Fibroblast of lung (primary cell): ENCODE measurements around the gene PLK3. TPM values are rescaled to one million over a fixed set of nuclear protein-coding genes. Genes with fewer than 3 reads are reported as not detected.
"Not testable (repeated sequence)": the region's sequence is repeated elsewhere in the genome, so short reads cannot be mapped to it uniquely, and the experiment has no call there.

ENCODE experiments used
- DNase-seq, 2 donors: peaks; one replicate each; pipeline versions ENCODE4 v3.0.0 to v3.0.0-alpha.2; 2010; ENCODE audit warnings: low read depth in 2 of 2
- H2AFZ ChIP-seq: 2 replicates; pipeline ENCODE4 v1.5.1; 2012; ENCODE audit warnings: low read length, control low read depth, inconsistent platforms
- H3K27ac ChIP-seq: 2 replicates; pipeline ENCODE4 v1.5.1; 2011; ENCODE audit warnings: low read length, control low read depth; ENCODE audit not compliant: insufficient read depth
- H3K27me3 ChIP-seq: 2 replicates; pipeline ENCODE4 v1.5.1; 2011; ENCODE audit warnings: mild to moderate bottlenecking, low read length; ENCODE audit not compliant: control insufficient read depth, insufficient read depth
- H3K36me3 ChIP-seq: 2 replicates; pipeline ENCODE4 v1.5.1; 2011; ENCODE audit warnings: low read length; ENCODE audit not compliant: control insufficient read depth, insufficient read depth
- H3K4me1 ChIP-seq: 2 replicates; pipeline ENCODE4 v1.5.1; 2011; ENCODE audit warnings: low read length; ENCODE audit not compliant: control insufficient read depth, insufficient read depth; ENCODE audit errors: extremely low read depth
- H3K4me2 ChIP-seq: 2 replicates; pipeline ENCODE4 v1.5.1; 2011; ENCODE audit warnings: low read length, control low read depth; ENCODE audit not compliant: insufficient read depth; ENCODE audit errors: extremely low read depth
- H3K4me3 ChIP-seq, 4 experiments: fragments of 200-600 bp in 1 of 4; sonication (generic) in 1 of 4; replicated peaks in 1 of 4; 2 replicates each; pipeline ENCODE4 v1.5.1; 2011 to 2016; ENCODE audit warnings: low read length in 4 of 4, low read depth in 3 of 4, mild to moderate bottlenecking in 3 of 4, control low read depth in 2 of 4, inconsistent platforms in 1 of 4, mixed read lengths in 1 of 4; ENCODE audit not compliant: insufficient read depth in 1 of 4; ENCODE audit errors: control extremely low read depth in 1 of 4
- H3K79me2 ChIP-seq: 2 replicates; pipeline ENCODE4 v1.5.1; 2012; ENCODE audit warnings: mild to moderate bottlenecking, low read length, inconsistent platforms; ENCODE audit not compliant: control insufficient read depth, insufficient read depth
- H3K9ac ChIP-seq: 2 replicates; pipeline ENCODE4 v1.5.1; 2011; ENCODE audit warnings: mild to moderate bottlenecking, low read length, control low read depth; ENCODE audit not compliant: insufficient read depth
- H3K9me3 ChIP-seq: 2 replicates; pipeline ENCODE4 v1.5.1; 2012; ENCODE audit warnings: low read depth, low read length; ENCODE audit not compliant: control insufficient read depth, insufficient read depth
- H4K20me1 ChIP-seq: 2 replicates; pipeline ENCODE4 v1.5.1; 2011; ENCODE audit warnings: low read length; ENCODE audit not compliant: control insufficient read depth, insufficient read depth; ENCODE audit errors: extremely low read depth
- CTCF ChIP-seq, 2 donors: IDR thresholded peaks in 1 of 2; conservative IDR thresholded peaks in 1 of 2; 1 replicate in 1 of 2; 2 replicates in 1 of 2; pipeline ENCODE4 v1.5.1; 2011 to 2012; ENCODE audit warnings: low read length in 2 of 2, control low read depth in 1 of 2, inconsistent platforms in 1 of 2, low read depth in 1 of 2, mild to moderate bottlenecking in 1 of 2
- EZH2 ChIP-seq: IDR thresholded peaks from 2 replicates; pipeline ENCODE4 v1.5.1; 2012; ENCODE audit warnings: low read length, control low read depth, mild to moderate bottlenecking; ENCODE audit errors: missing control alignments
- polyA plus RNA-seq, 2 donors: library from polyadenylated mRNA; depleted of rRNA in 1 of 2; stranded (reverse) in 1 of 2; unstranded in 1 of 2; fragments of >200 nt; gene quantifications; 2 replicates each; pipeline ENCODE4 v1.2.1, GENCODE V29; 2011 to 2012; ENCODE audit warnings: missing spikeins in 1 of 2
- total RNA-seq: library from RNA; depleted of rRNA; stranded (reverse); fragments of >200 nt; gene quantifications from 2 replicates; pipeline ENCODE4 v1.2.1, GENCODE V29; 2014

PLK3 gene
- total and polyA plus RNA-seq, 2 donors (not counting 1 experiment from before 2014, with no cell fraction given), result 12.2 to 30.6 TPM

- no peaks in the 10 kb centered on the region for H3K36me3 ChIP-seq
- no peaks in the 10 kb centered on the region for H3K4me1 ChIP-seq
- no peaks in the 10 kb centered on the region for H3K27me3 ChIP-seq
- H3K27ac ChIP-seq, result no peak overlapping the region
- no peak overlapping the region for H3K4me3 ChIP-seq
- H3K9me3 ChIP-seq, result no peaks in the 10 kb centered on the region
- H3K9ac ChIP-seq, result no peak overlapping the region
- H3K4me2 ChIP-seq, result no peak overlapping the region
- no peaks in the 10 kb centered on the region for H3K79me2 ChIP-seq
- no peaks in the 10 kb centered on the region for H4K20me1 ChIP-seq
- TF ChIP-seq CTCF (conservative IDR thresholded peaks at IDR 0.05 in 1 of 2, IDR thresholded peaks at IDR 0.05 in 1 of 2; ENCODE audit: low read depth in 1 of 2, low read length in 2 of 2) (no peak), EZH2 (no peak)
- no peak overlapping the region for H2AFZ ChIP-seq
- DNase-seq, result no peak
These were observed 7.3 kb upstream of the PLK3 start for GRCh38 chr1:44792736-44793502.

GRCh38 chr1:44797886-44798285 lies 2.3 kb upstream of the PLK3 start:
- Histone ChIP-seq H3K79me2 (peaks cover 24% of the 10 kb centered on the region), H3K4me1 (peaks cover 11% of the 10 kb centered on the region)
- H3K4me2 ChIP-seq, H3K27ac ChIP-seq, H3K9ac ChIP-seq, H3K27me3 ChIP-seq, H3K36me3 ChIP-seq, H4K20me1 ChIP-seq, DNase-seq, H3K9me3 ChIP-seq, H3K4me3 ChIP-seq, H2AFZ ChIP-seq: not testable (repeated sequence)

GRCh38 chr1:44798481-44799365 lies 1.5 kb upstream of the PLK3 start:
- DNase-seq, result no peak
- peaks cover 17% of the 10 kb centered on the region for H3K36me3 ChIP-seq
- peaks cover 17% of the 10 kb centered on the region for H3K4me1 ChIP-seq
- TF ChIP-seq CTCF (conservative IDR thresholded peaks at IDR 0.05 in 1 of 2, IDR thresholded peaks at IDR 0.05 in 1 of 2; ENCODE audit: low read depth in 1 of 2, low read length in 2 of 2) (no peak), EZH2 (no peak)
- no peaks in the 10 kb centered on the region for H3K9me3 ChIP-seq
- peaks cover 32% of the 10 kb centered on the region for H3K79me2 ChIP-seq
- no peaks in the 10 kb centered on the region for H3K27me3 ChIP-seq
- no peak overlapping the region for H3K27ac ChIP-seq
- no peak overlapping the region for H3K9ac ChIP-seq
- H3K4me3 ChIP-seq, result no peak overlapping the region
- H2AFZ ChIP-seq, result no peak overlapping the region
- no peaks in the 10 kb centered on the region for H4K20me1 ChIP-seq
- no peak overlapping the region for H3K4me2 ChIP-seq
